Stimulated activated CD4-positive, alpha-beta T cell treated with anti-CD3 and anti-CD28 coated beads, Interleukin-12 subunit alpha, Interleukin-12 subunit beta, amount 100 ng/mL, for 24 hours (primary cell): Measurements from ENCODE around the gene LMF2.
"Not testable (repeated sequence)": the region's sequence is repeated elsewhere in the genome, so short reads cannot be mapped to it uniquely, and the experiment has no call there.

Source experiments
- DNase-seq, 2 experiments: peaks; one replicate each; pipeline ENCODE4 v3.0.0-alpha.2; 2020; ENCODE audit warnings: low read depth in 2 of 2

LMF2 gene, protein sequence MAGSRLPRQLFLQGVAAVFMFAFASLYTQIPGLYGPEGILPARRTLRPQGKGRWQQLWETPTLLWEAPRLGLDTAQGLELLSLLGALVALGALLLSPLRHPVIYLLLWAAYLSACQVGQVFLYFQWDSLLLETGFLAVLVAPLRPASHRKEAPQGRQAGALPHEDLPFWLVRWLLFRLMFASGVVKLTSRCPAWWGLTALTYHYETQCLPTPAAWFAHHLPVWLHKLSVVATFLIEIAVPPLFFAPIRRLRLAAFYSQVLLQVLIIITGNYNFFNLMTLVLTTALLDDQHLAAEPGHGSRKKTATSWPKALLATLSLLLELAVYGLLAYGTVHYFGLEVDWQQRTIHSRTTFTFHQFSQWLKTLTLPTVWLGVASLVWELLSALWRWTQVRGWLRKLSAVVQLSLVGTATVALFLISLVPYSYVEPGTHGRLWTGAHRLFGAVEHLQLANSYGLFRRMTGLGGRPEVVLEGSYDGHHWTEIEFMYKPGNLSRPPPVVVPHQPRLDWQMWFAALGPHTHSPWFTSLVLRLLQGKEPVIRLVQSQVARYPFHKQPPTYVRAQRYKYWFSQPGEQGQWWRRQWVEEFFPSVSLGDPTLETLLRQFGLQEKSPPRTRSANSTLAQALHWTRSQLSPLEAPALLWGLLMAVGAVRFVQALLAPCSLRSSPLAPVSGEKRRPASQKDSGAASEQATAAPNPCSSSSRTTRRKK

DNA sequence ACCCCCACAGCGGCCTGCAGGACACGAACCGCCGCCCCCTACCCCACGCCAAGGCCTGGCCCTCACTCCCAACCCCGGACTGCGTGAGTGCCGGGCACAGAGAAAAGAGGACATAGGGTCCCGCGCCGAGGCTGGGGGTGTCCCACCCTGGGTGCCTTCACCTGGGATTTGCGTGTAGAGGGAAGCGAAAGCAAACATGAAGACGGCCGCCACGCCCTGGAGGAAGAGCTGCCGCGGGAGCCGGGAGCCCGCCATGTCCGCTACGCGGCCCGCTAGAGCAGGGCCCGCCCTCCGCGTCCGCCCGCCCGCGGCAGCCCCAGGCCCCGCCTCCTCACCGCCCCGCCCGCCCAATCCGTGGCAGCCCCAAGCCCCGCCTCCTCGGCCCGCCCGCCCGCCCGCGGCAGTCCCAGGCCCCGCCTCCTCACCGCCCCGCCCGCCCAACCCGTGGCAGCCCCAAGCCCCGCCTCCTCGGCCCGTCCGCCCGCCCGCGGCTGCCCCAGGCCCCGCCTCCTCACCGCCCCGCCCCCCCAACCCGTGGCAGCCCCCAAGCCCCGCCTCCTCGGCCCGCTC is at the start of gene LMF2:
Gene LMF2 (minus strand): TSS at position 282 of the 570 bp plus-strand sequence. CDS start 27 bp downstream, at position 255.
- DNase-seq, result peak; percentile 90 to 91

DNA sequence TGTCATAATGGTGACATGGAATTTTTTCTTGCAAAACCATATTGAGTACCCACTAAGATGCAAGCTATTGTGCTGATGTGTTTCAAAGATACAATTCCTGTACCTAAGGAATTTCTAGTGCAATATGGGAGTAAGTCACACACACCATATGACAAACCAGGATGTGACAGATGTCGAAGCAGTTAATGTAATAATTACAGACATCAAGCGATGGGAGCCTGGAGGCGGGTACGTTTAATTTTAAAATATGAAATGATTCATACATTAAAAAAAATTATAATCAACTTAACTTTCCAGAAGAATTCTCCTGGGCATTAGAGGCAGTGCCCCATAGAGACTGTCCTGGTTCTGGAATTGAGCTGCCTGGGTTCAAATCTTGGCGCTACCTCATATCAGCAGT is 49.2 kb upstream of the LMF2 start:
- DNase-seq, result no peak

GRCh38 chr22:50553310-50553709 is 45.8 kb upstream of the LMF2 start:
- DNase-seq, result no peak

- DNase-seq, result no peak
These were observed 43.8 kb upstream of the LMF2 start for GRCh38 chr22:50551160-50551752.

DNA sequence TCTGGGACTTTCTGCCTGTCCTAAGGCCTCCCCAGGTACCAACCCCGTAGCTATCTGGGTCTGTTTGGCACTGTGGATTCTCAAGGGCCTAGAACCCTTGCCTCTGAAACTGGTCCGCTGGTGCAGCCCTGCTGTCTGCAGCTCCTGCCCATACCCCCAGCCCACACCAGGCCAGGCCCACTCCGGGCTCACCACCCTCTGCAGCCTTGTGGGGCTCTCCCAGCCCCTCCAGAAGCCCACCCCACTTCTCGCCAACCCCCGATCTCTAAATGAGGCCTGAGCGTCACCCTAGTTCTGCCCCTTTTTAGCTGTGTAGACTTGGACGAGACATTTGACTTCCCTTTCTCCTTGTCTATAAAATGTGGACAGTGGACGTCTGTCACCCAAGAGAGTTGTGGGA is 42.9 kb upstream of the LMF2 start:
- DNase-seq, result no peak

DNA sequence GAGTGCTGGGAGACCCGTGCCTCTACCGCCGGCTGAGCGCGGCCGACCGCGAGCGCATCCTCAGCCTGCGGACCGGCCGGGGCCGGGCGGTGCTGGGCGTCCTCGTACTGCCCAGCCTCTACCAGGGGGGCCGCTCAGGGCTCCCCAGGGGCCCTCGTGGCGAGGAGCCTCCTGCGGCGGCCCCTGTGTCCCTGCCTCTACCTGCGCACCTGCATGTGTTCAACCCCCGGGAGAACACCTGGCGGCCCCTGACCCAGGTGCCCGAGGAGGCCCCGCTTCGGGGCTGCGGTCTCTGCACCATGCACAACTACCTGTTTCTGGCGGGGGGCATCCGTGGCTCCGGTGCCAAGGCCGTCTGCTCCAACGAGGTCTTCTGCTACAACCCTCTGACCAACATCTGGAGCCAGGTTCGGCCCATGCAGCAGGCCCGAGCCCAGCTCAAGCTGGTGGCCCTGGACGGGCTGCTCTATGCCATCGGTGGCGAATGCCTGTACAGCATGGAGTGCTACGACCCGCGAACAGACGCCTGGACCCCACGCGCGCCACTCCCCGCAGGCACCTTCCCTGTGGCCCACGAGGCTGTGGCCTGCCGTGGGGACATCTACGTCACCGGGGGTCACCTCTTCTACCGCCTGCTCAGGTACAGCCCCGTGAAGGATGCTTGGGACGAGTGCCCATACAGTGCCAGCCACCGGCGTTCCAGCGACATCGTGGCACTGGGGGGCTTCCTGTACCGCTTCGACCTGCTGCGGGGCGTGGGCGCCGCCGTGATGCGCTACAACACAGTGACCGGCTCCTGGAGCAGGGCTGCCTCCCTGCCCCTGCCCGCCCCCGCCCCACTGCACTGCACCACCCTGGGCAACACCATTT is 41.7 kb upstream of the LMF2 start:
- no peak for DNase-seq

DNA sequence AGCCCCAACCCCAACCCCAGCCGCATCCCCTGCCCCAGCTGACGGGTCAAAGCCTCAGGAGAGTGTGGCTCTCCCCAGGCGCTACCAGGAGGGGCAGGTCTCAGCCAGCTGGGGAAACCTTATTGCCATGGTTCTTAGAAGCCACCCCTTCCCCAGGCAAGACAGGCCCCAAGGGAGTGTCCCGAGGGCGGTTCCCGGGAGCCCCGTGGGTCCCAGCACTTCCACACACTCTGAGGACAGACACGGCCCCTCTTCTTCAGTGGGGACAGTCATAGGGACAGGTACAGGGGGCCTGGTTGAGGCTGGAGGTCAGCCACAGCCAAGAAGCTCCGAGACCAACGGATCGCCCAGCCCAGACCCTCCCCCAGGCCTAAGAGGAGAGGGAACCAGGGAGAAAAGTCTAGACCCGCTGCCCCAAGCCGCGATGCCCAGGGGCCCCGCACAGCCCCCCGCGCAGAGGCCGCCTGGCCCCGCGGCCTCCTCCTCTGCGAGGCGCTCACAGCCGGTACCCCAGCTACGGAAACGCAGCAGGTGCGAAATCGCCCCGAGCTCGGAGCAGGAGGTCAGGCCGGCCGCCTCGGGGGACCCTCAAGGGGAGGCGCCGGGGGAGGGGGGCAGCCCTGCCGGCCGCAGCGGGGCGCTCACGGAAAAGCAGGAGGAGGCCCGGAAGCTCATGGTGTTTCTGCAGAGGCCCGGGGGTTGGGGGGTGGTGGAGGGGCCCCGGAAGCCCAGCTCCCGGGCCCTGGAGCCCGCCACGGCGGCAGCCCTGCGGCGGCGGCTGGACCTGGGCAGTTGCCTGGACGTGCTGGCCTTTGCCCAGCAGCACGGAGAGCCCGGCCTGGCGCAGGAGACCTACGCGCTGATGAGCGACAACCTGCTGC is 40.8 kb upstream of the LMF2 start:
- no peak for DNase-seq

- DNase-seq, result no peak
These were observed 39.9 kb upstream of the LMF2 start for GRCh38 chr22:50547263-50547985.

DNA sequence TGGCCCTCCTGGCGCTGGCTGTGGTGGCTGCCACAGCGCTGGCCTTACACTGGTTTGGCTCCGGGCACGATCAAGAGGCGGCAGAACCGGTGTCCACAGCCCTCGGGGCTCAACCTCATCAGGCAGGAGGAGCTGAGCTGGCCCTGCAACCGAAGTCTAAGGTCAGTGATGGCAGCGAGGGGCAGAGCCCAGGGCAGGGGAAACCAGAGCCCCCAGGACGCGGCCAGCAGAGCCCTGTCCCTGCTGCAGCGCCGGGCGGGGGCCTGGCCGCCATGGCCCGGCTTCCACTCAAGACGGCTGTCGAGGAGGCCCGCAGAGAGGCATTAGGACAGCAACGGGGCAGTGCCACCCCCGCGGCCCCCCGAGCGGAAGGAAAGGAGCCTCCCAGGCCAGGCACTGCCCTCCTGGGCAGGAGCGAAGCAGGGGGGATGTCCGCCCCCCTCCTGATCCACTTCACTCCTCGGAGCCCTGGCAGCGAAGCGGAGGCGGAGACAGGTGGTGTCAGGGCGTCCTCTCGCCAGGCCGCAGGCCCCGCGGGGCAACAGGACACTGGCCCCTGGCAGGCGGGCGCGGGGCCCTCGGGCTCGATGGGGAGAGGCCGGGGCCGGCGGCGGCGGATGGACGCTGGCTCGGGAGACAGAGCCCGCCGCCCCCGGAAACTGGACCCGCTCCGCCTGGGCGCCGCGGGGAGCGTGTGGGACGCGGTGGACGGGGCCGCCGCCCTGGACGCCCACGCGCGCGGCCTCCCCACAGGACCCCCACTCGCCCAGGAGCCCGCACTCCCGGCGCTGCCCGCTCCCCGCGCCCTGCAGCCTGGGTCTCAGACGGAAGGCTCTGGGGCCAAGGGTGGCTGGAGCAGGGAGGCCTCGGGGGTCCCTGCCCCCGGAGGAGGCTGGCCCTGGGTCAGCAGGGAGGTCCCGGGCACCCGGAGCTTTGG is 39.1 kb upstream of the LMF2 start:
- DNase-seq, result no peak

DNA sequence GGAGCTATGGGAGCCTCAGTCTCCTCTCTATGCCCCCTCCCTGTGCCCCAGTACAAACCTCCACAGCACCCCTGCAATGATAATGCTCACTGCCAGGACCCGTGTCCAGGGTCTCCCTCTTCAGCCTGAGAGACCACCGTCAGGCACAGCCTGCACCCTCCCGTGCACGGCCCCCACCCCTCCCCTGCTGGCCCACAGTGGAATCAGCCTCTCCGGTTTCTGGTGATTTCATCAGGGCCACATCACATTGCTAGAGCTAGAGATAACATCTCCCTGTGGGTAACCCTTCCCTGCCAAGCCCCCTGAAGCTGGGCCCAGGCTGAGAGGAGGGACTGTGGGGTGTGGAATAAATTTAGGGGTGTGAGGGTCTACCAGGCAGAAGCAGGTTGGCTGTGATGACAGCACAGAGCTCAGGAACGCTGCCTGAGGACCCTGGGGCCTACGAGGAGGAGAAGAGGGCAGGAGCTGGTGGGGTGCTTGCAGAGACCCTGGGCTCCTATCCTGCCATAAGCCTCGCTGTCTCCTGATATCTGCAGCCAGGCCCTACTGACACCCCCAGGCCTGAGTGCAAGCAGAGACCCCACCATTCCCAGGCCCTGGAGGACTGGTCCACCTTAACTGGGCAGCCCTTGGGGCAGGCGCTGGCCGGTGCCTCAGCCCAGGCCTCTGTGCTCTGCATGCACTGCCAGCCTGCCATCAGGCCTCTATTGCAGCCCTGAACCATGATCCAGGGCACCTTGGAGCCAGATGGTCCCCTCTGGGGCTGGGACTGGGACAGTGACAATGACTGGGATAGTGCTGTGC is 38.2 kb upstream of the LMF2 start, which contains the start of gene KLHDC7B:
Gene KLHDC7B (plus strand): TSS at position 378 of the 804 bp plus-strand sequence. CDS start 345 bp downstream, at position 723.
- no peak for DNase-seq

DNA sequence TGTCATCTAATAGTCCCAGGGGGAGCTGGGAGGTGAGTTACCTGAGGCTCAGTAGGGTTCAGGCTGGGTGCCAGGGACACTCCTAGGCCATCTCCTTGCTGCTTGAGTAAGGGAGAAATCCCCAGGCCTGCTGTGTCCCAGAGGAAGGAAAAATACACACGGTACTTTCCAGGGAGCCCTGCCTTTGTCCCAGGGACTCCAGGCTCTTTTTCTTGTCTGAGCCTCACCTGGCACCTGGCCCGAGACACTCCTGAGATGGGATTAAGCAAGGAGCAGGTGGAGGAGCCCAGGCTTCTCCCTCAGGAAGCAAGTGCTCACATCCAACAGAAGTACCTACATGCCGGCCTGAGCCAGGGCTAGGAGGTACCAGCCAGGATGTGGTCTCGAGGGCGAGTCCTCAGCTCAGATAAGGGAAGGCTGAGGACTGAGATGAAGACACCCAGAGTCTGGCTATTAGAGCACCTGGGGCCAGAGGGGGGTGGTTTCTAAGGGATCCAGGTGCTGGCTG is 37.3 kb upstream of the LMF2 start:
- DNase-seq, result no peak

DNA sequence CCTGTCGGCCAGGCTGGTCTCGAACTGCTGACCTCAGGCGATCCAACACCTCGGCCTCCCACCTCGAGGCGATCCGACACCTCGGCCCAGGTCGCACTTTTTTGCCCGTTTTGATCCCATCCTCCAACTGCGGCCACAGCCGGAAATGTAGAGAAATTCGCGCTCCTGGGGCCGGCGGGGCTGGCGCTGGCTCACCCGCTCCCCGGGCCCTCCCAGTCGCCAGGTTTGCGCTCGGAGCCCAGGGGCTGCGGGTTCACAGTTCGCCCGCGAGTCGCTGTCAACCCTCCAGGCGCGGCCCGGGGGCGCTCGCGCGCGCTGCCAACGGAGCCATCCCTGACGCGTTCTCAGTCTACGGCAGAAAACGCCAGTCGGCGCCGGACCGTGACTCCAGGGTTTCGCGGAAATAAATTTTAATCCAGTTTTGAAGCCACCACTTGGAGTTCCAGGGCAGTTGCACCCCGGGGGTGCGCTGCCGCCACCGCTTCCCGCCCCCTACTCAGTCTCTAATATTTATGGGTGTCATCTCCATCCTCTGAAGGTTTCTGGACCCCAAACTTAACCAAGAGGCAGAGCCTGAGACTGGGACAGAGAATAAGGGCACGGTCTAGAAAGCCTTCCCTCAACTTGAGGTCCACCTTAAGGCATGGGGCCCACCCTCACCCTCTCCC is 36.7 kb upstream of the LMF2 start:
- DNase-seq, result peak; percentile 62 to 79

- no peak for DNase-seq
These were observed 35.0 kb upstream of the LMF2 start for GRCh38 chr22:50542416-50542927.

GRCh38 chr22:50541667-50542026 is 34.1 kb upstream of the LMF2 start:
- DNase-seq, result not testable (repeated sequence)

DNA sequence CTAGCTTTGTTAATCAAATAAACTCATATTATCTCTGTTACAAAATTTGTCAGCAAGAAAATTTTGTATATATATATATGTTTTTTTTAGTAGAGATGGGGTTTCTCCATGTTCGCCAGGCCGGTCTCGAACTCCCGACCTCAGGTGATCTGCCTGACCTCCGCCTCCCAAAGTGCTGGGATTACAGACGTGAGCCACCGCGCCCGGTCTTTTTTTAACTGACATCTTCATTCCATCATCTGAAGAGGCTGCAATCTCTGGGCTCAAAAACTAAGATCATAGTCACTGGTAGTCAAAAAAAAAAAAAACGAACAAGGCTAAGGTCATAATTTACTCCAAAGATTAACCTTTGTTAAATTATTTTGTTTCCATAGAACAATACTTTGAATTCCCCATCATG is 32.9 kb upstream of the LMF2 start:
- no peak for DNase-seq

- DNase-seq, result no peak
These were observed 30.3 kb upstream of the LMF2 start for GRCh38 chr22:50537765-50538164.

DNA sequence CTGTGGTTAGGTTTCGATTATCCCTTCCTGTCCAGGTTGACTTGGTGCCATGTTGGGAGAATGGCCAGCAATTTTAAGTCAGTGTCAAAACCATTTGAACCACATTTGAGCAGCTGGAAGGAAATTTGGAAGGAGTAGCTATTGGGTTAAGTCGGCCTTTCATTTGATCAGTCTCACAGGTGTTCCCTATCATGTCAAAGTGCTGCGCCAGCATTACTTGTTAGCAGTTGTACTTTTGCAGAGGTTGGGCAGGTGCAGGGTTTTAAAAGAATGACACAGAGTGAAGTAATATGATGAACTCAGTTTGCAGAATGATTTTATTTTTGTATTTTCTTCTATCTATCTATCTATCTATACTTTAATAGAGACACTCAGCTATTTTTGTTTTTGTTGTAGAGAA is 28.7 kb upstream of the LMF2 start:
- DNase-seq, result no peak
